Esophagus squamous epithelium (tissue), 5 donors: ENCODE results near the gene CDKN2A. TPM values are rescaled to one million over a fixed set of nuclear protein-coding genes. Genes with fewer than 3 reads are reported as not detected.

Experiments
- DNase-seq: peaks from one replicate; lab custom pipeline; 2025; lab: John Stamatoyannopoulos, UW
- H3K27ac ChIP-seq, 4 donors: fragments of 200-600 bp; sonication (generic); one replicate each; pipeline ENCODE4 v1.5.1; 2016 to 2019; ENCODE audit warnings: mild to moderate bottlenecking in 1 of 4
- H3K27me3 ChIP-seq, 4 donors: fragments of 200-600 bp; sonication (generic); 1 replicate in 3 of 4; 2 replicates in 1 of 4; pipeline versions ENCODE4 v1.5.1 to v1.6.0; 2017 to 2021; ENCODE audit warnings: antibody characterized with exemption in 1 of 4
- H3K36me3 ChIP-seq, 3 donors: fragments of 200-600 bp; sonication (generic); one replicate each; pipeline ENCODE4 v1.5.1; 2016 to 2019
- H3K4me1 ChIP-seq, 3 donors: fragments of 200-600 bp; sonication (generic); one replicate each; pipeline ENCODE4 v1.5.1; 2017 to 2019
- H3K4me3 ChIP-seq, 4 donors: fragments of 200-600 bp; sonication (generic); 1 replicate in 3 of 4; 2 replicates in 1 of 4; pipeline ENCODE4 v1.5.1; 2016 to 2019; ENCODE audit warnings: mild to moderate bottlenecking in 2 of 4, moderate library complexity in 1 of 4
- H3K9me3 ChIP-seq, 3 donors: fragments of 200-600 bp; sonication (generic); one replicate each; pipeline ENCODE4 v1.5.1; 2016 to 2019
- CTCF ChIP-seq, 6 experiments: fragments of 450-650 bp in 4 of 6; fragments of 200-600 bp in 2 of 6; sonication (generic) in 2 of 6; IDR thresholded peaks; one replicate each; pipeline ENCODE4 v1.5.1; 2016 to 2019; ENCODE audit warnings: antibody characterized with exemption in 6 of 6, mild to moderate bottlenecking in 4 of 6, moderate library complexity in 4 of 6
- POLR2A ChIP-seq, 4 donors: fragments of 450-650 bp; IDR thresholded peaks; one replicate each; pipeline ENCODE4 v1.6.1; 2017; ENCODE audit warnings: antibody characterized with exemption in 4 of 4, mild to moderate bottlenecking in 4 of 4, moderate library complexity in 3 of 4
- WGBS, 2 donors: methylation state at CpG; one replicate each; pipeline ENCODE4 v1.1.5; 2018; 5-methylcytosine and 5-hydroxymethylcytosine counted together
- intact Hi-C: fragments of 100-400 bp; cut with DNase I; formaldehyde crosslinking; loops from one replicate; pipeline ENCODE4 v1.15.0; 2022
- total RNA-seq, 4 donors: library from RNA; depleted of rRNA; stranded (reverse); fragments of >200 nt; gene quantifications; one replicate each; pipeline ENCODE4 v1.1.0, GENCODE V29; 2016
- donor health status: DM: yes; HTN: yes; CAD: no.

The CDKN2A gene
- total RNA-seq, 4 donors from 2014 or later = 1.5 to 20.2 (median 7.1) TPM

GRCh38 chr9:21995666-21996398, 1.6 kb upstream of the CDKN2A start:
- TF ChIP-seq CTCF (IDR thresholded peaks at IDR 0.05) = peak in 2 of 6 experiments; percentile 16 to 22
- TF ChIP-seq POLR2A (IDR thresholded peaks at IDR 0.05) = no peak
- Histone ChIP-seq H3K4me1 (peaks cover 4 to 28% (median 5%) of the 10 kb centered on the region in 3 donors), H3K4me3 (peak overlapping the region; percentile 76 to 90 (median 78)), H3K27ac (peak overlapping the region; percentile 81 to 92 (median 84)), H3K9me3 (no peaks in the 10 kb centered on the region), H3K36me3 (no peaks in the 10 kb centered on the region), H3K27me3 (peaks cover 0 to 78% (median 0%) of the 10 kb centered on the region in 4 donors)
- peak; percentile 26 for DNase-seq
- intact Hi-C loops = loop anchor here (10.0 kb wide), 1 partner anchor 181 kb away; no protein-coding TSS in a partner anchor
- 46 to 65% methylated on average over 10 to 16 of the region's 54 CpGs for WGBS, 2 donors

GRCh38 chr9:21995006-21995665, 944 bp upstream of the CDKN2A start:
- WGBS, 2 donors = 0 to 1% methylated on average over 32 to 52 of the region's 56 CpGs
- H3K27ac ChIP-seq = peak overlapping the region; percentile 81 to 92 (median 84)
- peak; percentile 58 for DNase-seq
- peak overlapping the region; percentile 76 to 90 (median 78) for H3K4me3 ChIP-seq
- no peak for TF ChIP-seq CTCF (IDR thresholded peaks at IDR 0.05)
- peak in 1 of 4 donors; percentile 58 for TF ChIP-seq POLR2A (IDR thresholded peaks at IDR 0.05)
- intact Hi-C loops = loop anchor here (10.0 kb wide), 1 partner anchor 180 kb away; no protein-coding TSS in a partner anchor
- peaks cover 4 to 28% (median 5%) of the 10 kb centered on the region in 3 donors for H3K4me1 ChIP-seq
- peaks cover 0 to 79% (median under 1%) of the 10 kb centered on the region in 4 donors for H3K27me3 ChIP-seq
- H3K9me3 ChIP-seq = no peaks in the 10 kb centered on the region
- H3K36me3 ChIP-seq = no peaks in the 10 kb centered on the region

- Histone ChIP-seq H3K4me3 (peak within 1 kb of the TSS; percentile 76 to 90 (median 78)), H3K27ac (peak within 1 kb of the TSS; percentile 81 to 92 (median 84)), H3K36me3 (no peaks in the 10 kb centered on the region), H3K27me3 (peaks cover 0 to 79% (median 5%) of the 10 kb centered on the region in 4 donors), H3K4me1 (peaks cover 4 to 28% (median 5%) of the 10 kb centered on the region in 3 donors), H3K9me3 (no peaks in the 10 kb centered on the region)
- DNase-seq = no peak
- 0 to 1% methylated on average over 16 to 17 of the region's 43 CpGs for WGBS, 2 donors
- intact Hi-C loops = loop anchor here (10.0 kb wide), 1 partner anchor 180 kb away; no protein-coding TSS in a partner anchor
- TF ChIP-seq POLR2A (IDR thresholded peaks at IDR 0.05) = no peak
- no peak for TF ChIP-seq CTCF (IDR thresholded peaks at IDR 0.05)
These were observed 389 bp upstream of the CDKN2A start, which contains the start of gene CDKN2B-AS1 for GRCh38 chr9:21994556-21995005. TSS of gene CDKN2B-AS1 (plus strand) at chr9:21994791.

GRCh38 chr9:21993007-21993406, 1.2 kb downstream of the CDKN2A start:
- WGBS, 2 donors = 89% methylated on average over 4 of the region's 4 CpGs
- DNase-seq = no peak
- Histone ChIP-seq H3K4me1 (peaks cover 4 to 28% (median 5%) of the 10 kb centered on the region in 3 donors), H3K27ac (no peak overlapping the region), H3K27me3 (peaks cover 0 to 90% (median 11%) of the 10 kb centered on the region in 4 donors), H3K36me3 (no peaks in the 10 kb centered on the region), H3K9me3 (no peaks in the 10 kb centered on the region), H3K4me3 (peak overlapping the region in 2 of 4 donors; percentile 81 to 90)
- intact Hi-C loops = loop anchor here (10.0 kb wide), 1 partner anchor 178 kb away; no protein-coding TSS in a partner anchor
- no peak for TF ChIP-seq CTCF (IDR thresholded peaks at IDR 0.05)
- no peak for TF ChIP-seq POLR2A (IDR thresholded peaks at IDR 0.05)
